GM18951 (cell line): ENCODE data around the gene PYGB.

ENCODE experiments used
- POLR2A ChIP-seq: IDR thresholded peaks from 4 replicates; pipeline ENCODE4 v1.6.1; 2011; ENCODE audit warnings: mild to moderate bottlenecking; ENCODE audit not compliant: insufficient read length, insufficient read depth; ENCODE audit errors: extremely low read depth
- in situ Hi-C: fragments of 300-500 bp; cut with MboI; formaldehyde crosslinking; loops from one replicate; pipeline ENCODE4 v1.12.0; 2022; ENCODE audit warnings: low sequenced_read_pairs, mixed read lengths, inconsistent platforms; ENCODE audit not compliant: unreplicated experiment

PYGB gene

GRCh38 chr20:25309395-25310267, 61.7 kb downstream of the PYGB start:
- in situ Hi-C loops: loop anchor here (5.0 kb wide), 1 partner anchor 88 kb away; no protein-coding TSS in a partner anchor
- no peak for TF ChIP-seq POLR2A

GRCh38 chr20:25310268-25310920, 62.5 kb downstream of the PYGB start:
- in situ Hi-C loops: loop anchor here (5.0 kb wide), 1 partner anchor 87 kb away; no protein-coding TSS in a partner anchor
- TF ChIP-seq POLR2A: peak; percentile 31

GRCh38 chr20:25310921-25311728, 63.2 kb downstream of the PYGB start:
- peak; percentile 11 for TF ChIP-seq POLR2A
- in situ Hi-C loops: loop anchor here (5.0 kb wide), 1 partner anchor 86 kb away; no protein-coding TSS in a partner anchor

DNA sequence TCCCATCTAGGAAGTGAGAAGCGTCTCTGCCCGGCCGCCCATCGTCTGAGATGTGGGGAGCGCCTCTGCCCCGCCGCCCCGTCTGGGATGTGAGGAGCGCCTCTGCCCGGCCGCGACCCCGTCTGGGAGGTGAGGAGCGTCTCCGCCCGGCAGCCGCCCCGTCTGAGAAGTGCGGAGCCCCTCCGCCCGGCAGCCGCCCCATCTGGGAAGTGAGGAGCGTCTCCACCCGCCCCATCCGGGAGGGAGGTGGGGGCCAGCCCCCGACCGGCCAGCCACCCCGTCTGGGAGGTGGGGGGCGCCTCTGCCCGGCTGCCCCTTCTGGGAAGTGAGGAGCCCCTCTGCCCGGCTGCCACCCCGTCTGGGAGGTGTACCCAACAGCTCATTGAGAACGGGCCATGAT, 64.8 kb downstream of the PYGB start:
- in situ Hi-C loops: loop anchor here (5.0 kb wide), 1 partner anchor 85 kb away; no protein-coding TSS in a partner anchor

DNA sequence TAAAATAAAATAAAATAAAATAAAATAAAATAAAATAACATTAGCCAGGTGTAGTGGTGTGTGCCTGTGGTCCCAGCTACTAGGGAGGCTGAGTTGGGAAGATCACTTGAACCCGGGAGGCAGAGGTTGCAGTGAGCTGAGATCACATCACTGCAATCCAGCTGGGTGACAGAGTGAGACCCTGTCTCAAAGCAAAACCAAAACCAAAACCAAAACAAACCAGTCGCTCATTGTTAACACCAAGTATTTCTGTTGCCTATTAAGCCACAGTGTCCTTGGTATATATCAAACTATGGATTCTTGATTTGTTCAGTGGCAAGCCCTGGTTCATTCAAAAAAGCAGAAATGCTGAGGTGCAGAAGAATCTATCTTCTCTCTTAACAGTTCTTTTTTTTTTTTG, 65.7 kb downstream of the PYGB start:
- in situ Hi-C loops: loop anchor here (5.0 kb wide), 1 partner anchor 84 kb away; no protein-coding TSS in a partner anchor
- no peak for TF ChIP-seq POLR2A

DNA sequence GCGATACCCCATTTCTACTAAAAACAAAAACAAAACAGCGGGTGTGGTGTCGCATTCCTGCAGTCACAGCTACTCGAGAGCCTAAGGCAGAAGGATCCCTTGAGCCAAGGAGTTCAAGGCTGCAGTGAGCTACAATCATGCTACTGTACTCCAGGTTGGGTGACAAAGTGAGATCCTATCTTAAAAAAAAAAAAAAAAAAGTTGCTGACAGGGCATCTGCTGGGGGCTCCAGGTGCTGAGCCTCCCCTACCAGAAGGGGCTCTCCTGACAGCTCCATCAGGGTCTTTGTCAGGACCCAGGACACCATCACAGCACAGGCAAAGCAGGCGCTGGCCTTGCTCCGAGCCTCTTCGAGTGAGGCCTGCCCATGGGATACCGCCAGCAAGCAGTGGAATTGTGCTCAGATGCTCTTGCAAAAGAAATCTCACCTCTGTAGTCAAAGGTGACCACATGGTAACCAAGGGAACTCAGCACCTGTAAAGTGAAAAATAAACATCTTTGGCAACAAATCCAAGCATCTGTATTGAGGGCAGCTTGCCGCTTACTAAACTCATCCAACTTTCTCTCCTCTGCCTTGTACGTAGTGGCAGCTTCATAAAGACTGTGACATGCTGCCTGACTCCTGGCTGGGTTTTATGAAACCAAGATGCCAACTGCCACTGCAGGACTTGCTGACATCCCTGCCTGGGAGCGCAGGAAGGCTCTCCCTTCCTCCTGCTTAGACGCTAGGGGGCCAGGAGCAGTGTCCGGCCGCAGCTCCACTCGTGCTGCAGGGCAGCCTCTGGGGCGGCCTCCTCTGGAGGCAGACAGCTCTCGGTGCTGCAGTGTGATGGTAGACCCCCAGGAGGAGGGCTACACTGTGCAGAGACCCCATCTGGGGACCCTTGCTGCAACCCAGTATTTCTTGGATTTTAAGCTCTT, 66.9 kb downstream of the PYGB start:
- in situ Hi-C loops: loop anchor here (5.0 kb wide), 1 partner anchor 83 kb away; no protein-coding TSS in a partner anchor
- no peak for TF ChIP-seq POLR2A

DNA sequence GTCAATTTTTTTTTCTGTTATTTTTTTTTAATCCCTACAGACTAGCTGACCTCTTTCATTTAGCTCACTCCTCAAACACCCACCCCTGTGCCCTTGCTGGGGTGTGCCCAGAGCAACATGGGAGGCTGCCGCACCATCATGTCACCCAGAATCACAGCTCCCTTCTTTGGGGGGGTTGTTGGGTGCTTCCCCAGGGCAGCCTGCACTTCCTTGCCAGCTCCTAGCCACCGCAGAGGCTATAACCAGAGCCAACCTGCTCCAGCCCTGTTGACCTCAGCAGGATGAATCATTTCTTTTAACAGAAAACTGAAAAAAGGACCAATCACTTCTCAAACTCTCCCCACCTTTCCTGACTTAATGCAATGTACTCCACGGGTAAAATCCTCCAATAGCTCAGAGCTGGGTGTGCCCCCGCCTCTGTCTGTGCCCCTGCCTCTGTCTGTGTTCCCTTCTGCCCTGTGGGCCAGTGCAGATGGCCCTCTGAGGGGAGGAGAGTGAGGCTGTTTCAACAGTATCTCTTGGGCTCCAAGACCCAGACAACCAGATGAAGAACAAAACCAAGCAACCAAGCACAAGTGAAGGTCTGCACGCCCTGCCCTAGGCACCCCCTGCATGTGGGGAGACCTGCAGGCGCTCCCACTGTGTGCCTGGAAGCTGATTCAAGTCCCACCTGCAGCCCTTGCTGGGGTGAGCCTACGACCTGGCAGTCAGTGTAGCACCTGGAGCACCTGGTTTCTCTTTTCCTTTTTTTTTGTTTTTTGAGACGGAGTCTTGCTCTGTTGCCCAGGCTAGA, 67.7 kb downstream of the PYGB start:
- TF ChIP-seq POLR2A: no peak
- in situ Hi-C loops: no loop called here

GRCh38 chr20:25316506-25317190, 68.8 kb downstream of the PYGB start:
- in situ Hi-C loops: no loop called here
- no peak for TF ChIP-seq POLR2A

DNA sequence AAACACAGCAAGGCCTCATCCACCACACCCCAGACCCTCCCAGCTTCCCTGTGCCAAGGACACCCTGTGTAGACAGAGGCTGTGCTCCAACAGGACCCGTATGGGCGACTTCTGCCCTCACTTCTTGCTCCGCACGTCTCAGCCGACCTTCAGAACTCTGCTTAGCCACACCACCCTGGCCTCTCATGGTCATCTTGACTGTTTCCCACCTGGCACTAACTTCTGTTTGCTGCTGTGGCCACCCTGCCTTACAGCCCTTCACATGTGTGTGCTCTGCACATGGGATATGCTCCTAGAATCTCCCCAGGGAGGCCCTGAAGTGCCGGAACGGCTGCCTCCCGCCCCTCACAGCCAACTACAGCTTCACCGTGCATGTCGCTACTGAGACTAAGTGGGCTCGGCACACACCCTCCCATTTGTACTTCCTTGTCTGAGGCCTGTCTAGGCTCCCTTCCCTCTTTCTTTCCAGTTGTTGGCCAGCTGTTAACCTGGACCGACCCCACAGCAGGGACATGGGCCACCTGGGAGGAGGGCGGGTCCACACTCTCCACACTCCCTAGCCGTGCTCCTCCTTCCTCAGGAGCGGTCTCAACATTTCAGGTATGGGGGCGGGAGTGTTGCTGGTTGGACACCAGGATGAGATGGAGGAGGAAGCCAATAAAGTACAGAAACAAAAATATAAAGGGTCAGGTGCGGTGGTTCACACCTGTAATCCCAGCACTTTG, 69.6 kb downstream of the PYGB start:
- in situ Hi-C loops: no loop called here
- no peak for TF ChIP-seq POLR2A

DNA sequence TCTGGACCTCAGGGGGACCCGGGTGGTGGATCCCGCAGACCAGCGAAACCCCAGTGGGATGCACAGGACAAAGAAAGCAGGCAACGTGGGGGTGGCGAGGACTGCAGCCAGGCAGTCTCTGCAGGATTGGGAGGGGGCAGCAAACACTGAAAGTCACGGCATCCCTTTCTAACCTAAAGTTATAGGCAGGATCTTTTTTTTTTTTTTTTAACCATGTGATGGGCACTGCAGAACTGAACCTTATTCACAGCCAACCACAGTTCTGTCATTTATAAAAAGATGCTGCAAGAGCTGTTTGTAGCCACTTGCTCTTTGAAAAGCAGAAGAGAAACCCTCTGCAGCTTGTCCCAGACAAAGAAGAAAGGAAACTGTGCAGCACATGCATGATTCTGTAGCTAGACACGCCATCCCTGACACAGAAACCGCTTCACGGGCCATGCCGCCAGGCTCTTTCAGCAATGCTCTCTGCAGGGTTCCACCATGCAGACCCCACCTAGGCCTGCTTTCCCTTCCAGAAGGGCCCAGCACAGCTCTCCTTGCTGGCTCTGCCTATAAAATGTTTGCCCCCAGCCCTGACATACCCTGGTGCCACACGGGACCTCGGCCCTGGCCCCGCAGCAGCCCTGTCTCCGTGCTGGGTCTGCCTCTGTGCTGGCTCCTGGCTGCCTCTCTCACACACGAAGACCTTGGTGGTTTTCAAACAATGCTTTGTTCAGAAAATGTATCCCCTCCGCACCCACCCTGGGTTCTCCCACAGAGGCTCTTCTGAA, 70.8 kb downstream of the PYGB start:
- TF ChIP-seq POLR2A: peak; percentile 30
- in situ Hi-C loops: no loop called here
